Activated CD4-positive, CD25-positive, alpha-beta regulatory T cell treated with anti-CD3 and anti-CD28 coated beads, Interleukin-2, amount 50 U/mL, for 24 hours (primary cell): ENCODE results near the gene NAGS.
"Not testable (repeated sequence)": the region's sequence is repeated elsewhere in the genome, so short reads cannot be mapped to it uniquely, and the experiment has no call there.

Experiments
- ATAC-seq, 2 donors: fragments of 150-1000 bp; cut with Tn5 transposase; one replicate each; pipeline ENCODE4 v1.10.0; 2021; ENCODE audit warnings: mild to moderate bottlenecking in 1 of 2, moderate library complexity in 1 of 2

The NAGS gene

DNA sequence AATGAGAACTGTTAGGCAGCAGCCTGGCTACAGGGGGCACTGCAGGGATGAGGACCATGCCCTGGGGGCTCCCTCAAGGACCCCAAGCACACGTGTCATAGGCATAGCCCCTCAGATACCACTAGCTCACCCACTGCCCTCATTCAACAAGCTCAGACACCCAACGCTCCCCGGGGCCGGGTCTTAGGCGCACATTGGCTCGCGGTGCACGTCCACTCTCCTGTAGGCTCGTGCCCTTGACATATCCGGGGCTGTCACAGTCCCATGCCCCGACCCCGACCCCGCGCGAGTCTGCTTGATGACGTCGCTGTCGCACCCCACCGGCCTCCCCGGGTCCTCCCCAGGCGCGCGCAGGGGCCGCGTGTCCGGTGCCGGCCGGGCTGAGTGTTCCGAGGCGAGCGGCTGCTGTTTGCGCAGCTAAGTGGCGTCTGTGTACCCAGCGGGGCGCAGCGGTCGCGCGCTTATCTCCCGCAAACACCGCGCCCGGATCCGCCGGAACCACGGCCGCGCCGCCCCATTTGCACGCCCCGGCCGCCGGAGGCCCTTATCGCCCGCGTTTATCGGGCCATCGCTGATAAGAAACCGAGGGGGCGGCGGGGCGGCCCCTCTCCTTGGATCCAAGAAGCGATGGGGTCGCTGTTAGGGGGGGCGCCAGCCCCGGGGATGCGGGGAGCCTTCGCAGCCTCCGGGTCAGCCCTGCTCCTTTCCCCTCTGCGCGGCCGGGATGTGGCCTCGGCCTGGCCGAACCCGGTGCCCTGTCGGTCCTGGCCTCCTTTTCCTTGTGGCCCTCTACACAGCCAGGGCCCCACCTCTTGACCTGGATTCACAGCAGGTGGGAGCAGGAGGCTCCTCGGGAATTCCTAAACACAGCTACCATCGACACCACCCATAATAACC lies 20.7 kb upstream of the NAGS start:
- ATAC-seq, result peak in 1 of 2 donors; percentile 20

DNA sequence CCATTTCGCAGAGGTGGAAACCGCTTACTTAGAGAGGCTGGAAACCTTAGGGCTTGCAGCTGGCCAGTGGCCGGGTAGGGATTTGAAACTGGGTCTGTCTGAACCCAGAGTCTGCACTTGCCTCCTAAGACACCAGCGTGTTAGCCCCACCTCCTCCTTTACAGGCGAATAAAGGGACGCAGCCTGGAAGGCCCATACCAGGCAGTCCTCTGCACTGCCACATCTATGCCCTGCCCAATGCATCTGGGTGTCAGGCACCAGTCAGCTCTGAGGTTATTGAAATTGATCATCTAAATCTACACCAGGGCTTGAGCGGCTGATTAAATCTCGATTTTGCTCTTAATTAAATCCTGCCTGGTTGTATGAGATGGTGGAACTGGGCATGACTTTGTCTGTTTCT lies 19.9 kb upstream of the NAGS start:
- no peak for ATAC-seq

DNA sequence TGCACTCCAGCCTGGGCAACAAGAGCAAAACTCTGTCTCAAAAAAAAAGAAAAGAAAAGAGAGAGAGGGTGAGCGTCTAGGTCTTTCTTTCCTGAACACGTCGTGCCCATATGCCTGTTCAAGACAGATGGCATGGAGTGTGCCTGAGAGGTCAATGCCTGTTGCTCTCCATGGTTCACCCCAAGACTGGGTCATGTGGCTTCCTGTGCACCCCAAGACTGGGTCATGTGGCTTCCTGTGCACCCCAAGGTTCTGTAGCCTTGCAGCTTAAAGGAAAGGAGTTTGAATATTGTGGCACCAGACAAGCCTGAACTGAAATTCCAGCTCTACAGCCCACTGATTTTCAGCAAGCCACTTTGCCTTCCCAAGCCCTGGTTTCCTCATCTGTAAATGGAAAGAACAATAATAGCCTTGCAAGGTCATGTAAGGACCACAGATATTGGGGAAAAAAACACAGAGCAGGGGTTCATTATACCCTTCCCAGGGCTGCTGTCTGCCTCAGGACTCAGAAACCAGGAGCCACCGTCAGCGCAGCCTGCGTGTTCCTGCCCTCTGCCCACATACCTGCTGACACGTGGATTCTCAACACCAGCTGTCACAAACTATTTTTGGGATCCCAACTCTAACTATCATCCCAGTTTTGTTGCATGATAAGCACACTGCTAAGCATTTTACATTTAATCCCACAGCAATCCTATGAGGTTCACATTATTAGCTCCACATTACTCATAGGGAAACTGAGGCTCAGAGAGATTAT lies 18.0 kb upstream of the NAGS start:
- ATAC-seq, result no peak

DNA sequence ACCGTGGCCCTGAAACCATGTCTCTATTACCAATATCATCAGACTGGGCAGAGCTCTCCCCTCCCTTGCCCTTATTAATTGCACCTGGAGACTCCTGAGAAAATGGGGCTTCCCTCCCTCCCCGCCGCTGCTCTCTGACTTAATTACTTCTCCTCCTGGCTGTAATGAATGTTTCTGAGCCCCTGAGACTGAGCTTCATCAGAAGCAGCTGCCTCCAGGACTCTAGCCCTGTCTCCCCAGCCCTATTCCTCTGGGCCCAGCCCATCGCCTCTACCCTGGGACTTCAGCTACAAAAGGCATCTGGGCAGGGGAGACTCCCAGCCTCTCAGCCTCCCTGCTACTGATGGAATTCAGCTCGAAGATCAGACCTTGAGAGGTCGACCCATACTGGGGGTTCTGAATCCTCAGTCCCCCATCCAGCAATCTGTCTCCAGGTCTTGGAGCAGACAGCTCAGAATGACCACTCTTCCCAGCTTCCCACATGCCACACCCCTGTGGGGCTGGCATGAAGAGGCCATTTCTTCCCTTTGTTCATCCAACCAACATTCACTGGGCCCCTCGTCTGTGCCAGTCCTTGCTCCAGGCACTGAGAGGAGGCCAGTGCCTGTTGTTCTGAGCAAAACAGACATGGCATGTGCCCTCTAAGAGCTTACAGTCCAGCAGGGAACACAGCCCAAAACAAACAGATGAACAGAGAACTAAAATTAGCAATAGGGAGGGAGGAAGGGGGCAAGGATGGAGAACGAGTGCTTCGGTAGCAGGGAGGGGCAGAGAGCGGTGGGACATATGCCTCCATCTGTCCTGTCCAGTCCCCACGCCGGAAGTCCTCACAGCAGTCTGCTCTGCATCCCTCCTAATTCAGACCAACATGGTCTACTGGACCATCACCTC lies 17.0 kb upstream of the NAGS start:
- ATAC-seq, result no peak

DNA sequence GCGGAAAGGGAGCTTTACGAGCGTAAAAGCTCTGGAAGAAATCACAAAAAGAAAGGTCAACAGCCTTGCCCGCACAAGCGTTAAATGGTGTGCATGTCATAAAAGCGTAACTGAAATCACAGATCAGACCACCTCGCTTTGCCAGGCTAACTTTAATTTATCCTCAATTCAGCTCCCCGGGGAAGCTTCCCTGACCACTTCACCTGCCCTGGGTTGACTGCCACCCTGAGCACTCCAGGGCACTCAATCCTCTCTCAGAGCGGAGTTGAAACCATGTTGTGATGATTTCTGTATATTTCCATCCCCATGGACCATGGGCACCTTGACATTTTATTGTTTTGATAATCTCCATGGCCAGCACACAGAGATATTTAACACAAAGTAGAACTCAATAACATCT lies 16.1 kb upstream of the NAGS start:
- no peak for ATAC-seq

DNA sequence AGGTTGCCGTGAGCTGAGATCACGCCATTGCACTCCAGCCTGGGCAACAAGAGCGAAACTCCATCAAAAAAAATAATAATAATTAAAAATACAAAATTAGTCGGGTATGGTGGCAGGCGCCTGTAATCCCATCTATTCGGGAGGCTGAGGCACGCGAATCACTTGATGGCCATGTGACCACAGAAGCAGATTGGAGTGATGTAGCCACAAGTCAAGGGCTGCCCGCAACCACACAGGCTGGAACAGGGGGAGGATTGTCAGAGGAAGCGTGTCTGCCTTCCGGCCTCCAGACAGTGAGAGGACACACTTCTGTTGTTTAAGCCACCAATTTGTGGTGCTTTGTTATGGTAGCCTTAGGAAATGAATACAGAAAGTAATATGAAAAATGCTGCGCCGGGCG lies 11.8 kb upstream of the NAGS start:
- ATAC-seq, result no peak

DNA sequence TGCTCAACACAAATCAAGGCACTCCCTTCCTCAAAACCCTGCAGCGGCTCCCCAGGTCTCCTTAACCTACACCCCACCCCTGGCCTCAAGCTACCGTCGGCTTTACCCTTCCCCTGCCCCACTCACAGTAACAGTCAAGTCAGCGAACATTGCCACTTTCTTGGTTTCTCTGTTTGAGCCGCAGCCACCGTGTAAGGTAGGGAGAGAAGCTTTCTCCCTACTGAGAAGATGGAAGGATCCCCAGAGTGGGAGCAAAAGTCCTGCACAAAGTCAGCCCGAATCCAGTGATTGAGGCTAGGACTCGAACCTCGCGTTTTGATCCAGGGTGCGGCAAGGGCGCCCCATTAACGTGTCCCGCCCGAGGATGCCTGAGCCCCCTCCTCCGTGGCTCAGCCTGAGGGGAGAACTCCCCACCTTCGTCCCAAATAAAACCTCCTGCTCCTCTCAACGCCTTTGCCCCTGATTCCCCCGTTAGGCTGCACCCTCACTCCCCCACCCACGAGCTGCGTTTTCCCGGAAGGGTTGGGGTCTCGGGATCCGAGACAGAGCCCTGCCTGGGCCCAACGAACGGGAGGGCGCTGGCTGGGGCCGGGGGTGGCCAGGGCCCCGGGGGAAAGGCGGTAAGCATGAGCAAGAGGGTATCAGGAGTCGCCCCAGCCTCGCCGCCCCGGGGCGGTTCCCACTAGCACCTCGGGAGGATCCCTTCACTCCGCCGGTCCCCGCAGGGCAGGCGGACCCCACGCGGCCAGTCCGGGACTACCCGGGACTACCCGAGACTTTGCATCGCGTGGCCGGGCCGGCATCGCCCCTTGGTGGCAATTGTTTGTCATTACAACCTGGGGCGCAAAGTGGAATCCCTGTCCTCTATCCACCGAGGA lies 9.9 kb upstream of the NAGS start:
- peak; percentile 78 to 84 for ATAC-seq

DNA sequence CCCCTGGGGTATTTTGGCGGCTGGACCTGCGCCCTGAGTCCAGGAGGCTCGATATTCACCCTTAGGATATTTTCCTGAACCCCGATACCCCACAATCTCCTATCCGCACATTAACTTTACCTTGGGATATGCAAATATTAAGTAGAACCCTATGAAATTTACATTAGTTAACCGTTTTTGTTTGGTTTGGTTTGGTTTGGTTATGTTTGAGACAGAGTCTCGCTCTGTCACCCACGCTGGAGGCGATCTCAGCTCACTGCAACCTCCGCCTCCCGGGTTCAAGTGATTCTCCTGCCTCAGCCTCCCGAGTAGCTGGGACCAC lies 9.3 kb upstream of the NAGS start:
- no peak for ATAC-seq

DNA sequence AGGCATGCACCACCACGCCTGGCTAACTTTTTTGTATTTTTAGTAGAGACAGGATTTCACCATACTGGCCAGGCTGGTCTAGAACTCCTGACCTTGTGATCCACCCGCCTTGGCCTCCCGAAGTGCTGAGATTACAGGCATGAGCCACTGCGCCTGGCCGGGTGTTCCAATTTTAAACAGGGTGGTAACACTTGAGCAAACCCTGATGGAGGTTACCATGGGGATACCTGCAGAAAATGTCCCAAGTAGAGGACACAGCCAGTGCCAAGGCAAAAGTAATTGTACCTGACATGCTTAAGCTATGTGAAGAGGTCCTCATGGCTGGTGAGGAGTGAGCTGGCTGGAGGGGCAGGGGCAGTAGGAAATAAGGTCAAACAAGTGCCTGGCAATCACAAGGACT lies 7.2 kb upstream of the NAGS start:
- ATAC-seq, result not testable (repeated sequence)

DNA sequence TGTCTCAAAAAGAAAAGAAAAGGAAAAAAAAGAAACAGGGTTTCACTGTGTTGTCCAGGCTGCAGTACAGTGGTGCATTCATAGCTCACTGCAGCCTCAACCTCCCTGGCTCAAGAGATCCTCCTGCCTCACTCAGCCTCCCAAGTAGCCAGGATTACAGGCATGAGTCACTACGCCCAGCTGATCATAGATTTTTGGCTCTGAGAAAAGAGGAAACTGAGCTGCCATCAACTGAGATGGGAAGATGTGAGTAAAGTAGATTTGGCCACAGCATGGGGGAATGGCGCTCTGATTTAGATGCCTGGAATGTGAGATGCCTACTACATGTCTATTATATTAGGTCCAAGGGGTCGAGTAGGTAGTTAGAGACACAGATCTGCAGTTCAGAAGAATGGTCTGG lies 5.9 kb upstream of the NAGS start:
- ATAC-seq, result no peak

DNA sequence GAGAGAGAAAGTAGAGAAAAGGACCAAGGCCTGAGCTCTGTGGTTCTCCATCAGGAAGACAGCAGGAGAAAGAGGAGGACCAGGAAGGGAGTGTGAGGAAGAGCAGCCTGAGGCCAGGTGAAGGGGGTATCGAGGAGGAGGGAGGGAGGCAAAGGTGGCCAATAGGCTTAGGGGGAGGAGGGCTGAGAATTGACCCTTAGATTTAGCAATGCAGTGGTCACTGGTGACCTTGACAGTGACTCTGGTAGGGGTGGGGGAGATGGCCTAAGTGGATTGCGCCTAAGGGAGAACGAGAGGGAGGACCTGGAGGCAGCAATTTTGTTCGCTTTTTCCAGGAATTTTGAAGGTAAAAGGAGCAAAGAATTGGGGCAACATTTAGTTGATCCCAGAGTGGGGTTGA lies 5.4 kb upstream of the NAGS start:
- no peak for ATAC-seq

DNA sequence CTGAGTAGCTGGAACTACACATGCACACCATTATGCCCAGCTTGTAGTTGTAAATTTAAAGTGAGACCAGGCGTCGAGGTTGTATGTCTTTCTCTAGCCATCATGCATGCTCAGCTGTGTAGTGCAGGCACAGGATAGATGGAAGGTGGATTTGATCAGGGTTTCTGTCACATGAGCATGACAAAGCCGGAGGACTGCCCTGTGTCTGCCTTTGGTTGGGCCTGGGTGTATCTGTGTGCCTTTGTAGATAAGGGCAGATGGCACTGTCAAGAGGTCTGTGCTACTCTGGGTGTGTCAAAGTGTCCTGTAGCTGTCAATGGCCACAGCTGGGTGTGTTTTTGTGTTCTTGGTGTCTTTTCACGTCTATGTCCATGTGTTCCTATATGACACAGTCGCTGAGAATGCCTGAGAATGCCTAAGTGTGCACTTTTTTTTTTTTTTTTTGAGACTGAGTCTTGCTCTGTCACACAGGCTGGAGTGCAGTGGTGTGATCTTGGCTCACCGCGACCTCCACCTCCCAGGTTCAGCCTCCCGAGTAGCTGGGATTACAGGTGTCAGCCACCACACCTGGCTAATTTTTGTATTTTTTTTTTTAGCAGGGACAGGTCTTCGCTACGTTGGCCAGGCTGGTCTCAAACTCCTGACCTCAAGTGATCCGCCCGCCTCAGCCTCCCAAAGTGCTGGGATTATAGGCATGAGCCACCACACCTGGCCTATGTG lies 4.1 kb upstream of the NAGS start:
- no peak for ATAC-seq

DNA sequence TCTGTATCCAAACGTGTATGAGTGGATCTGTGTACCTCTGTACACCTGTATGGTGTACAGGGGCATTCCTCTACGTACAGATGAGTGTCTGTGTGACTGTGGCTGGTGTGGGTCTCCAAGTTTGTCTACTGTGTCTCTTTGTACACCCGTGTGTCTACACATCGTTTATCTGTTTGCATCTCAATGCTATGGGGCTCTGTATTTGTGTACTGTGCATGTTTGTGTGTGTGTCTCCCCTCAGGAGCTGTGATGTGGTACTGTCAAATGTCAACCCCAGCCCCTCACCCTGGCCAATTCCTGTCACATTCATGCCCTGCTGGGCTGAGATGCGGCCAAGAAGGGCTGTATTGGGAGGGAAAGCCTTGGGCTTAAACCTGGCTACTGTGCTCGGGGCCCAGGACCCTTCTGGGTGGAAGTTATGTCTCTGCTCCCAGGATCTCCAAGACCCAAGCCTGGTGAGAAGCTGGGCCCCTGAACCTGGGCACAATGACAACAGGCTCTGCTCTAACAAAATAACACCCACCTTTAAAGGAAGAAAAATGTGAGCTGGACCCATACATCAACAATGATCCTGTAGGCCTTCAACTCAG lies 3.5 kb upstream of the NAGS start:
- ATAC-seq, result no peak

DNA sequence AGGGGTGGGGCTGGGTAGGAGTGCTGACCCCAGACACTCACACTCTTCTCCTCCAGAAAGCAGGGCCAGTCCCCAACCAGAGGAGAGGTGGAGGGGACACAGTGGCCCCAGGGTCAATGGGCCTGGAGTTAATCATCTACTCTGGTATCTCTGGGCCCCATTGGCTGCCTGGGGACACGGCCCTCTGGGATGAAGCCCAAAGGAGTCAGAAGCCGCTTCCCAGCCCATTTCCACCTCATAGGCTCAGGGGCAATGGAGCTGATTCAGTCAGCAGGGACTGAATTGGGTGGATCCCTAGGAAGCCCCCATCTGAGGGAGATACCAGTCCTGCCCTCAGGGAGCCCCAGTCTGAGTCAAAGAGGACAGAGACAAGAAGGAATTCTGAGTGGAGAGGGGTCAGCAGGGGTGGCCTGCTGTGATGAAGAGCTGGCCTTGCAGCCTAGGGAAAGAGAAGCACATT lies 2.9 kb upstream of the NAGS start:
- ATAC-seq, result no peak

DNA sequence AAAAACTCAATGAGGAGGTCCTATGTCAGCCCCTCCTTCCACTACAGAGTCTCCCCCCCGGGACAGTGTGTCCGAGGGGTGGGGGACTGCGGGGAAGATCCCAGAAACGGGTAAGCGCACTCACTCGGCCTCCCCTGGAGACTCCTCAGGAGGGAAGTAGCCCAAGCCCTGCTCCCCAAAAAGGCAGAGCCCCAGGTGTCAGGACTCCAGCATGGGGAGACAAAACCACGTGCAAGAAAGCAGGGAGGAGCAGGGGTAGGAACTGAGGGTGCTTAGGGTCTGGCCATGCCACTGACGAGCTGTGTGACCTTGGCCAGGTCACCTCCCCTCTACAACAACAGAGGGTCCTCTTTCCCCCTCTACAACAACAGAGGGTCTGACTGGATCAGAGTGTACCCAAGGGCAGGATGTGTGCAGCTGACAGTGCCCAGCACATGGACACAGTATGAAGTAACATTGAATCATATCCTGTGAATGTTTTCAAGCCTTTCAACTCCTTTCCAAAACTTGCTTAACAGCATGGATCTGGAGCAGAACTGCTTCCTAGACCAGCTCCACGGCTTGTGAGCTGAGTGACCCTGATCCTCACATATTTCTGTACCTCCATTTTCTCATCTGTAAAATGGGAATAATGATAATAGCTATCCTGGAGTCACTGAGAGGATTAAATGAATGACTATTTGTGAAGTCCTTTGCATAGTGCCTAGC lies 2.1 kb upstream of the NAGS start:
- ATAC-seq, result no peak

DNA sequence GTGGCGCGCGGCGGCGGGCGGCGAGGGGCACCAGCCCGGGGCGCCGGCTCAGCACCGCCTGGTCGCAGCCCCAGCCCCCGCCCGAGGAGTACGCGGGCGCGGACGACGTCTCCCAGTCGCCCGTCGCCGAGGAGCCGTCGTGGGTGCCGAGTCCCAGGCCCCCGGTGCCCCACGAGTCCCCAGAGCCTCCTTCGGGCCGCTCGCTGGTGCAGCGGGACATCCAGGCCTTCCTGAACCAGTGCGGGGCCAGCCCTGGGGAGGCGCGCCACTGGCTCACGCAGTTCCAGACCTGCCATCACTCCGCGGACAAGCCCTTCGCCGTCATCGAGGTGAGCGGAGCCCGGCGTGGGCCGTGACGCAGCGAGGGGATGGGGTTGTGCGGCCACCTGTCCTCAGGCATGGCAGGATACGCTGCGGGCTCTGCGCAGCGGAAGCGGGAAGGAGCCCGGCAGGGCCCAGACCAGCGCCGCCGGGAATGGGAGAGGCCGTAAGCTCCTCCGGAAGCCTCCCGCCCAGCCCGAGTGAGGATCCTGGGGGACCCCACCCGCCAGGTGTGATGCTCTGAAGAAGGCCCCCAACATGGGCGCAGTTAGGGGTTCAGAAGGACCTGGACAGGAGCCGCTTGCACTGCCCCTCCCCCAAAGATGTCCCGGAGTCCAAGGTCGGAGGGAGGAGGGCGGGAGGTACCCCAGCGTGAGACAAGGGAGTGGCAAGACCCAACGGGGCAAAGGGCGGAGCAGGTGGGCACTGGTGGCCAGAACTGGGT lies 522 bp downstream of the NAGS start:
- no peak for ATAC-seq

DNA sequence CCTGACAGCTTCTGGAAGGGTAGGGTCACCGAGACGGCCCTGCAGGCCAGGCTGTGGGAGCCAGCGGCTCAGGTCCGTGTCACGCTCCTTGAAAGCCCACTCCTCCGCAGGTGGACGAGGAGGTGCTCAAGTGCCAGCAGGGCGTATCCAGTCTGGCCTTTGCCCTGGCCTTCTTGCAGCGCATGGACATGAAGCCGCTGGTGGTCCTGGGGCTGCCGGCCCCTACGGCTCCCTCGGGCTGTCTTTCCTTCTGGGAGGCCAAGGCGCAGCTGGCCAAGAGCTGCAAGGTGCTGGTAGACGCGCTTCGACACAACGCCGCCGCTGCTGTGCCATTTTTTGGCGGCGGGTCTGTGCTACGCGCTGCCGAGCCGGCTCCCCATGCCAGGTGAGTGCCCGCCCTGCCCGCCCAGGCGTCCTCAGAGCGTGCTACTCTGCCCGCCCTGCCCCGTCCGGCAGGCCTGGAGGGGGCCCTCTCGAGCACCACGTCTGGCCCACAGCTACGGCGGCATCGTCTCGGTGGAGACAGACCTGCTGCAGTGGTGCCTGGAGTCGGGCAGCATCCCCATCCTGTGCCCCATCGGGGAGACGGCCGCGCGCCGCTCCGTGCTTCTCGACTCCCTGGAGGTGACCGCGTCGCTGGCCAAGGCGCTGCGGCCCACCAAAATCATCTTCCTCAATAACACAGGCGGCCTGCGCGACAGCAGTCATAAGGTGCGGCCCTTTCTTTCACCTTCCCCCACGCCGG lies 1.3 kb downstream of the NAGS start:
- peak in 1 of 2 donors; percentile 16 for ATAC-seq

DNA sequence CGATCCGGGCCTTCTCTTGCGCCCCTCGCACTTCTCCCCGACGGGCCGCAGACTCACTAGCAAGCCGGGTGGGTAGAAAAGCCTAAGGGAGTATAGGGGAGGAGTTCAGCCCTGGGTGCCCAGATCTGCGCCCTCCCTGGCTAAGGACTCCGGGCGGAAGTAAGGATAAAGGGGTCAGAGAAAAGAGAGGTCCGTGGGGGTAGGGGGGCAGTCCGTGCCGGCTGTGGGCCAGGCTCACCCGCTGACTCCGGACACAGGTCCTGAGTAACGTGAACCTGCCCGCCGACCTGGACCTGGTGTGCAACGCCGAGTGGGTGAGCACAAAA lies 1.8 kb downstream of the NAGS start:
- ATAC-seq, result peak in 1 of 2 donors; percentile 3
